Activated CD8-positive, alpha-beta memory T cell treated with anti-CD3 and anti-CD28 coated beads, Interleukin-2, amount 50 U/mL, for 48 hours (primary cell): ENCODE data around the gene ITGBL1.

Experiments used
- DNase-seq: peaks from one replicate; pipeline ENCODE4 v3.0.0-alpha.2; 2020

Gene ITGBL1

DNA sequence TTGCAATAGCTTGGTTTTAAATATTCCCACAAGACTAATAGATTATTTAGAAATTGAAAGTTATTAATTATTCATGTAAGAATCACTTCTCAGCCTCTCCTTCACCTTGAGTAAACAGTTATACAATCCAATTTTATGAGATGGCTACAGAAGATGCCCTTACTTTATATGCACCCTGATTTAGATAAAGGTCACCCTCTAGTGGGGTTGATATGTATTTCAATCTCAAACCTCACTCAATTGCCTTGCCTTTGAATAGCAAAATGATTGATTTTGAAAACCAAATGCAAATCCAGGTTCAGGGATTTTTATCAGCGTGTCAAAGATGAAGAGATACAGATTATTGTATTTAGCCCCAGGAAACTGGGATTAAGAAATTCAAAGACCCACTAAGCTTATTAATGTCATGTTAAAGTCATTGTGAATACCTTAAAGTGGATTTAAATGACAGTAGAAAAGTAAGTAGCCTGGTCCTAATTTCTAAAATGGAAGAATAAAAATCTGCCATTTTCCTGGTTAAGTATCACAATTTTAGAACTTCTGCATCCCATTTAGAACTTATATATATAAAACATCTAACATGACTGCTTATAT, 305.1 kb downstream of the ITGBL1 start:
- no peak for DNase-seq

DNA sequence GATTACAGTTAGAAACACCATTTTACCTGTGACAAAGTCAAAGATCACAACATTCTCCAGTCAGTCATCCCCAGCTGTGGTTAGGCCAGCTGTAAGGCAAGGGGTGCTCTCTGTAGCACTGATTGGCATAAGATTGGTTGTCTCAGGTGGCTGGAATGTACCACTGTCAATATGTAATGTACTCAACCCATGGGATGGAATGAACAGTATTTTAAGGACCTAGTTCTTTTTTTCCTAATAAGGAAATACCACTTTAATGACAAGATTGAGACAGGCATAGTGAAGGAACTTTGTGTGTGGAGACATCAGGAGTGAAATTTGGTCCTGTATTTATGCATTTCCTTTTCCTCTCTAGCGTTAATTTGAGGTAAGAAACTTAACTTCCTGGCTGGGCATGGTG, 310.7 kb downstream of the ITGBL1 start:
- DNase-seq = no peak
